Hepatocyte (in vitro differentiated cells): ENCODE measurements around the gene SLITRK1. TPM values are rescaled to one million over a fixed set of nuclear protein-coding genes. Genes with fewer than 3 reads are reported as not detected.

Experiments used
- DNase-seq: peaks from one replicate; pipeline ENCODE4 v3.0.0-alpha.2; 2016; ENCODE audit warnings: low spot score
- H2AFZ ChIP-seq: fragments of 200-600 bp; sonication (generic); 2 replicates; pipeline ENCODE4 v1.6.0; 2016; ENCODE audit warnings: antibody characterized with exemption, mild to moderate bottlenecking
- H3K27ac ChIP-seq: fragments of 200-600 bp; sonication (generic); 2 replicates; pipeline ENCODE4 v1.5.1; 2016; ENCODE audit warnings: mild to moderate bottlenecking
- H3K27me3 ChIP-seq: fragments of 200-600 bp; sonication (generic); 2 replicates; pipeline ENCODE4 v1.6.1; 2016
- H3K36me3 ChIP-seq: fragments of 200-600 bp; sonication (generic); replicated peaks from 2 replicates; pipeline ENCODE4 v1.5.1; 2016; ENCODE audit warnings: low read depth; ENCODE audit not compliant: insufficient read depth
- H3K4me1 ChIP-seq: fragments of 200-600 bp; sonication (generic); 2 replicates; pipeline ENCODE4 v1.5.1; 2016; ENCODE audit warnings: mild to moderate bottlenecking, moderate library complexity; ENCODE audit not compliant: insufficient read depth
- H3K4me2 ChIP-seq: fragments of 200-600 bp; sonication (generic); 2 replicates; pipeline ENCODE4 v1.6.0; 2016
- H3K4me3 ChIP-seq: fragments of 200-600 bp; sonication (generic); 2 replicates; pipeline ENCODE4 v1.5.1; 2016; ENCODE audit warnings: mild to moderate bottlenecking
- H3K79me2 ChIP-seq: fragments of 200-600 bp; sonication (generic); 2 replicates; pipeline ENCODE4 v1.6.0; 2017; ENCODE audit warnings: mild to moderate bottlenecking
- H3K9me2 ChIP-seq: fragments of 200-600 bp; sonication (generic); replicated peaks from 2 replicates; pipeline ENCODE4 v1.6.0; 2017; ENCODE audit warnings: mild to moderate bottlenecking; ENCODE audit not compliant: insufficient read depth
- H3K9me3 ChIP-seq: fragments of 200-600 bp; sonication (generic); 2 replicates; pipeline ENCODE4 v1.5.1; 2016; ENCODE audit warnings: low read depth, mild to moderate bottlenecking
- H4K20me1 ChIP-seq: fragments of 200-600 bp; sonication (generic); 2 replicates; pipeline ENCODE4 v1.6.0; 2016; ENCODE audit warnings: mild to moderate bottlenecking; ENCODE audit not compliant: insufficient read depth, poor library complexity, severe bottlenecking
- CTCF ChIP-seq: fragments of 200-600 bp; sonication (generic); IDR thresholded peaks from 2 replicates; pipeline ENCODE4 v1.5.1; 2016; ENCODE audit warnings: antibody characterized with exemption, mild to moderate bottlenecking; ENCODE audit not compliant: poor library complexity
- EZH2 ChIP-seq: fragments of 200-600 bp; sonication (generic); IDR thresholded peaks from 2 replicates; pipeline ENCODE4 v1.6.1; 2016; ENCODE audit warnings: antibody characterized with exemption, mild to moderate bottlenecking, borderline replicate concordance
- EZH2phosphoT487 ChIP-seq: fragments of 200-600 bp; sonication (generic); IDR thresholded peaks from one replicate; pipeline ENCODE4 v1.6.1; 2018; ENCODE audit warnings: antibody characterized with exemption, mild to moderate bottlenecking, low read depth, moderate library complexity; ENCODE audit not compliant: unreplicated experiment, severe bottlenecking
- WGBS: methylation state at CpG from one replicate; pipeline ENCODE4 v1.1.6; 2016; ENCODE audit warnings: low lambda C conversion rate; ENCODE audit errors: missing lambda C conversion rate; 5-methylcytosine and 5-hydroxymethylcytosine counted together
- polyA plus RNA-seq: library from polyadenylated mRNA; unstranded; fragments of >200 nt; fragmentation: Nextera tagmentation; extraction: Ambion mirVana; gene quantifications from 2 replicates; pipeline ENCODE4 v1.2.1, GENCODE V29; 2016
- total RNA-seq: library from RNA; depleted of rRNA; stranded (reverse); fragments of >200 nt; gene quantifications from 2 replicates; pipeline ENCODE4 v1.2.3, GENCODE V29; 2014

The SLITRK1 gene
- total and polyA plus RNA-seq, 2 experiments from 2014 or later: not detected

DNA sequence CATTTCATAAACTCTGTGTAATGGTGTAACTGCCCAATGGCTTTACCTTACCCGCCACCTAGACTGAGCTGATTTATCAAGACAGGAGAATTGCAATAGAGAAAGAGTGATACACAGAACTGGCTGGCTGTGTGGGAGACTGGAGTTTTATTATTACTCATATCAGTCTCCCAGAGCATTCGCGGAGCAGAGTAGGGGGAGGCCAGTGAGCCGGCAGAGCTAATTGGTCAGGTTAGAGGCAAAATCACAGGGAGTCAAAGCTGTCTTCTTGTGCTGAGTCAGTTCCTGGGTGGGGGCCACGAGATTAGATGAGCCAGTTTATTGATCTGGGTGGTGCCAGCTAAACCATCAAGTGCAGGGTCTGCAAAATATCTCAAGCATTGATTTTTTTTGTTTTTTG, 23.4 kb upstream of the SLITRK1 start:
- no peaks in the 10 kb centered on the region for H3K36me3 ChIP-seq
- H3K4me1 ChIP-seq: no peaks in the 10 kb centered on the region
- H3K4me3 ChIP-seq: no peak overlapping the region
- H4K20me1 ChIP-seq: no peaks in the 10 kb centered on the region
- no peak overlapping the region for H2AFZ ChIP-seq
- no peaks in the 10 kb centered on the region for H3K27me3 ChIP-seq
- WGBS: 86% methylated on average over 5 of the region's 5 CpGs
- no peak overlapping the region for H3K27ac ChIP-seq
- H3K9me2 ChIP-seq: no peaks in the 10 kb centered on the region
- no peak overlapping the region for H3K4me2 ChIP-seq
- H3K79me2 ChIP-seq: no peaks in the 10 kb centered on the region
- no peak for DNase-seq
- no peaks in the 10 kb centered on the region for H3K9me3 ChIP-seq
- TF ChIP-seq EZH2phosphoT487 (no peak), CTCF (no peak), EZH2 (no peak)

GRCh38 chr13:83895994-83896580, 13.8 kb upstream of the SLITRK1 start:
- no peaks in the 10 kb centered on the region for H3K27me3 ChIP-seq
- H3K9me2 ChIP-seq: no peaks in the 10 kb centered on the region
- H3K27ac ChIP-seq: no peak overlapping the region
- H3K4me3 ChIP-seq: no peak overlapping the region
- H2AFZ ChIP-seq: no peak overlapping the region
- no peaks in the 10 kb centered on the region for H3K9me3 ChIP-seq
- H3K36me3 ChIP-seq: no peaks in the 10 kb centered on the region
- H3K4me2 ChIP-seq: no peak overlapping the region
- H4K20me1 ChIP-seq: no peaks in the 10 kb centered on the region
- no peaks in the 10 kb centered on the region for H3K79me2 ChIP-seq
- TF ChIP-seq CTCF: no peak
- TF ChIP-seq EZH2: no peak
- TF ChIP-seq EZH2phosphoT487: no peak
- DNase-seq: no peak
- no peaks in the 10 kb centered on the region for H3K4me1 ChIP-seq
- 76% methylated on average over 3 of the region's 3 CpGs for WGBS

DNA sequence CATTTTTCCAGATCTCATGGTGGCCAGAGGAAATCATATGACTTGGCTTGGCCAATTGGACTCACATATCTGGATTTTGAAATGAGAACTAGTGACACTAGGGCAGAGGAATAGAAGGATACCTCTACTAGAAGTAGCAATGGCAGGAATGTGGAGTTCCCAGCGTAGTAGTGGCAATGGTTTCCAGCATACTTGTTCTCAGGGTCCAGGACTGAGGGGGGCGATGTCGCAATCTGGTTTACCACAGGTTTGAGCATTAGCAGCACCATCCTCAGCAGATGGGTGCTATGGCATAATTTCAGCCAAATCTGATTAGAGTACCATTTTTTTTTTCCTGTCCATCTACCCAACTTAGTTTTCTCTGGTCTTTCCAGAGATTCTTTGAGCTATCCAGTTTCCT, 8.1 kb upstream of the SLITRK1 start:
- whole genome bisulfite sequencing: 90% methylated on average over 3 of the region's 3 CpGs
- no peak overlapping the region for H3K27ac ChIP-seq
- TF ChIP-seq EZH2: no peak
- TF ChIP-seq CTCF: no peak
- TF ChIP-seq EZH2phosphoT487: no peak

DNA sequence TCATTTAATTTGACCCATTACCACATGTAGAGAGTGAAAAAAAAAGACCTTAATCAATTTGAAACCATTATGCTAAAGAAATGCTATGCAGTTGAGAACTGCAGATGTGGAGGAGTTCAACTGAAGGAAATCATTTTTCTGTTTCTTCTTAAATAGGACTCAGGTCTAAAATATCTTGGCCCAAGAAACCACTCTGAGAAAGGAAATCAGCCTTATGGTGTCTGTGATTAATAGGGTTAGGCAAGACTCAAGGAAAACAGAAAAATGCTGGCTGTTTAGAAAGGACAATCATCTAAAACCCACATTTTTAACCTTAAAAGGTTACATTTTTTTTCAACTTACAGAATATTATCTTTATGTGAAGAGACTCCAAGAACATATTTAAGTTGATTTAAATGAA, 1.9 kb upstream of the SLITRK1 start:
- no peaks in the 10 kb centered on the region for H3K9me2 ChIP-seq
- peaks cover 54% of the 10 kb centered on the region for H3K27me3 ChIP-seq
- H3K9me3 ChIP-seq: no peaks in the 10 kb centered on the region

More for the DNA sequence above, 8.1 kb upstream of the SLITRK1 start:
- Histone ChIP-seq H2AFZ (no peak overlapping the region), H4K20me1 (no peaks in the 10 kb centered on the region), H3K36me3 (no peaks in the 10 kb centered on the region), H3K9me3 (no peaks in the 10 kb centered on the region), H3K79me2 (no peaks in the 10 kb centered on the region), H3K4me2 (no peak overlapping the region), H3K4me3 (no peak overlapping the region), H3K4me1 (no peaks in the 10 kb centered on the region), H3K27me3 (no peaks in the 10 kb centered on the region), H3K9me2 (no peaks in the 10 kb centered on the region)
- DNase-seq: no peak

More for the DNA sequence above, 1.9 kb upstream of the SLITRK1 start:
- no peak for DNase-seq
- TF ChIP-seq EZH2: no peak
- no peak for TF ChIP-seq EZH2phosphoT487
- no peak for TF ChIP-seq CTCF
- Histone ChIP-seq H2AFZ (no peak overlapping the region), H3K4me2 (no peak overlapping the region), H3K27ac (no peak overlapping the region), H3K4me3 (no peak overlapping the region), H3K36me3 (no peaks in the 10 kb centered on the region), H4K20me1 (no peaks in the 10 kb centered on the region), H3K4me1 (peaks cover 6% of the 10 kb centered on the region), H3K79me2 (no peaks in the 10 kb centered on the region)
